ENCODE results near the gene CXXC5.

Gene CXXC5

GRCh38 chr5:139694556-139695177 is 46.5 kb downstream of the CXXC5 start:
- no peak for DNase-seq (ENCODE audit: low read depth)

- DNase-seq (ENCODE audit: low read depth) = no peak
These were observed 47.0 kb downstream of the CXXC5 start for GRCh38 chr5:139695178-139695573.

- DNase-seq (ENCODE audit: low read depth) = no peak
These were observed 48.2 kb downstream of the CXXC5 start for GRCh38 chr5:139696167-139696893.

- DNase-seq (ENCODE audit: low read depth) = peak; percentile 38
These were observed 48.9 kb downstream of the CXXC5 start for GRCh38 chr5:139696894-139697658.

- no peak for DNase-seq (ENCODE audit: low read depth)
These were observed 50.5 kb downstream of the CXXC5 start for GRCh38 chr5:139698490-139699146.

GRCh38 chr5:139699351-139699750 is 51.2 kb downstream of the CXXC5 start:
- no peak for DNase-seq (ENCODE audit: low read depth)

GRCh38 chr5:139700711-139701055 is 52.5 kb downstream of the CXXC5 start:
- DNase-seq (ENCODE audit: low read depth) = no peak

- DNase-seq (ENCODE audit: low read depth) = no peak
These were observed 53.0 kb downstream of the CXXC5 start for GRCh38 chr5:139701056-139701741.

GRCh38 chr5:139702548-139702947 is 54.4 kb downstream of the CXXC5 start:
- no peak for DNase-seq (ENCODE audit: low read depth)

GRCh38 chr5:139704748-139705147 is 56.6 kb downstream of the CXXC5 start:
- no peak for DNase-seq (ENCODE audit: low read depth)

- DNase-seq (ENCODE audit: low read depth) = no peak
These were observed 57.0 kb downstream of the CXXC5 start for GRCh38 chr5:139705191-139705590.

GRCh38 chr5:139705655-139706587 is 57.8 kb downstream of the CXXC5 start:
- DNase-seq (ENCODE audit: low read depth) = no peak

GRCh38 chr5:139707445-139708003 is 59.4 kb downstream of the CXXC5 start:
- DNase-seq (ENCODE audit: low read depth) = no peak

GRCh38 chr5:139708434-139708861 is 60.3 kb downstream of the CXXC5 start:
- no peak for DNase-seq (ENCODE audit: low read depth)

GRCh38 chr5:139708877-139709581 is 60.9 kb downstream of the CXXC5 start:
- DNase-seq (ENCODE audit: low read depth) = no peak

GRCh38 chr5:139709582-139710318 is 61.6 kb downstream of the CXXC5 start:
- DNase-seq (ENCODE audit: low read depth) = peak; percentile 56

GRCh38 chr5:139710319-139711066 is 62.3 kb downstream of the CXXC5 start:
- peak; percentile 58 for DNase-seq (ENCODE audit: low read depth)

Data from stimulated activated CD8-positive, alpha-beta memory T cell treated with anti-CD3 and anti-CD28 coated beads, Interleukin-12 subunit alpha, Interleukin-12 subunit beta, amount 100 ng/mL, for 4 hours (primary cell).